ENCODE data around the gene ROBO2.

Gene ROBO2

GRCh38 chr3:77267589-77267988, 227.7 kb downstream of the ROBO2 start:
- no peak for DNase-seq

- DNase-seq = no peak
Measured at GRCh38 chr3:77271306-77271705, 231.4 kb downstream of the ROBO2 start.

DNA sequence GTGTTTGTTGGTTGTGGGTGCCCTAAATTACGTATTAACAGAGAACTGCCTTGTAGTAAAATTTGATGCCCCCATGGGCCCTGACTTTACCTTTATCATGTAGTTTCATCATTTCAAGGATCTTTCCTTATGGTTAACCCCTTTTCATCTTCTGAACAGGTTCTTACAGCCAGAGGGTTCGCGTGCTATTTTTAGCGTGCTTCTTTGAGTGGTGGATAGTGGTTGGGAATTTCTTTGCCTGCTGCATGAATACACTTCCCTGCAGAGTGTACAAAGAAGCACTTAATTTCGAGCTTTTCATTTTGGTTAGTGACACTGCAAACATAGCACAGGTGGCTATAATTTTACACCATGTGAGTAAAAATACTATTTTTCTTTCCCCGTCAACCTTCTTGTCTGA, 231.8 kb downstream of the ROBO2 start:
- DNase-seq = no peak

GRCh38 chr3:77279276-77279675, 239.4 kb downstream of the ROBO2 start:
- DNase-seq = no peak

- no peak for DNase-seq
Measured at GRCh38 chr3:77281721-77282120, 241.8 kb downstream of the ROBO2 start.

GRCh38 chr3:77283108-77283507, 243.2 kb downstream of the ROBO2 start:
- DNase-seq = no peak

GRCh38 chr3:77288348-77288747, 248.4 kb downstream of the ROBO2 start:
- DNase-seq = no peak

- no peak for DNase-seq
Measured at GRCh38 chr3:77296527-77296926, 256.6 kb downstream of the ROBO2 start.

GRCh38 chr3:77298417-77298816, 258.5 kb downstream of the ROBO2 start:
- DNase-seq = no peak

DNA sequence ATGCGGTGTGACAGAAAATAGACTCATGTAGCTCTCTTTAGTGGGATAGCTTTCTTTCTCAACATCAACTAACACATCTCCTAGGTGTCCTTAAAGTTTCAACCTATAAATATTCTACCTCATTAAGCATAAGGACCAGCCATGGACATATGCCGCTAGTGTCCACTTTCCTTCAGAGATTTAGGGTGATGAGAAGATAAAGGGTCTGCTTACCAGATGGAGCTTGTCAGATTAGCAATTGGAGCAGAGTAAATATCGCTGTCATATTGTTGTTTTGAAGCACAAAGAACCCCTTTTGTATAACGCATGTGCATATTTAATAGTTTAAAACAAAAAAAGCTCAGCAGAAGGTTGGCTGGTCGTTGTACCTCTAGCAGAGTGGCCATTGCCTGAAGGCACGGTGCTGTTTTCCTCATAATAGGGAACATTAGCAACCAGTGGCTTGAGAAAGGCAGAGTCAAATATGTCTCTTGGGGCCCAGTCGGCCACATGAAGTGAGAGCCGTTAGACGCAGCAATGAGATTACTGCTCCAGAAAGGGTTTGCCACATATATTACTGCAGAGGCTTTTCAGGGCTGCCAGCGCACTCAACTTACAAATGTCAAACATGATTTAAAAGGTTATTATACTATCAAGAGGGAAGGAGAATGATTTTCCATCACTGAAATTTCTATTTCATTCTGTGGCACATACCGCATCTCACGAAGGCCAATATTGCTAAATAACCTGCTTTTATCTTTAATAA, 264.2 kb downstream of the ROBO2 start:
- DNase-seq = no peak

GRCh38 chr3:77304700-77305021, 264.8 kb downstream of the ROBO2 start:
- no peak for DNase-seq

DNA sequence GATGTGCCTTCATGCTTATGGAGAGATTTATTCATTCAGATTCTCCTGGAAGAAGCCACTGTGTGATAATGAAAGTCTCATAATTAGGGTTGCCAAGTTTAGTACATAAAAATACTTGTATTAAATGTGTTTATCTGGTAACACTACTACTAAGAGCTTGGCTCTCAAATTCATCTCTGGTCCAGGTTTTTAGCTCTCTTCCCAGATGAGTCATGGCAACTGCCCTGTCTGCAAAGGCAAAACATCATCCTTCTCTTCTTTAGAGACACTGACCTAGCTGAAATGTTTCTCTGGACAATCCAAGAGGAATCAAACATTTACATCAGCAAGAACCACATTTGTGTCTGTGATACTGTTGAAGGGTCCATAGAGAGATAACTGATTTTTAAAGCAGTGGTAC, 269.6 kb downstream of the ROBO2 start:
- no peak for DNase-seq

- no peak for DNase-seq
Measured at GRCh38 chr3:77313843-77314242, 273.9 kb downstream of the ROBO2 start.

DNA sequence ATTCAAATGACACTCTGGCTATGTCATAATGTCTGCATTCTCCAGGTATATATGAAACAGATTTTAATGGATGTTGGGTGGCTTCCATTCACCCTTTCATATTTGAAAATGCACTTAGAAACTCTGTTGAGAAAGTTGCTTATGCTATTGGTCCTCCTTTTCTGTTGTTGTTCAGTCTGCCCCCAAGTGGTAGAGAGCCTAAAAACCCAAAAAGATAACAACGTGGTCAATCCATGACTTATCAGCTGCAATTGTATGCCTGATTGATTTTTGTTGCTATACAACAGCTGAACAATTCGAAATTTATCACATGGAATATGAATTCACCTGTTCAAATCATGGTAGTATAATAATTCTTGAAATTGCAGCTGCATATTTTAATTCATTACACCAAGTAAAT, 279.8 kb downstream of the ROBO2 start:
- no peak for DNase-seq

GRCh38 chr3:77320514-77320913, 280.6 kb downstream of the ROBO2 start:
- peak in 1 of 2 donors; percentile 3 for DNase-seq

DNA sequence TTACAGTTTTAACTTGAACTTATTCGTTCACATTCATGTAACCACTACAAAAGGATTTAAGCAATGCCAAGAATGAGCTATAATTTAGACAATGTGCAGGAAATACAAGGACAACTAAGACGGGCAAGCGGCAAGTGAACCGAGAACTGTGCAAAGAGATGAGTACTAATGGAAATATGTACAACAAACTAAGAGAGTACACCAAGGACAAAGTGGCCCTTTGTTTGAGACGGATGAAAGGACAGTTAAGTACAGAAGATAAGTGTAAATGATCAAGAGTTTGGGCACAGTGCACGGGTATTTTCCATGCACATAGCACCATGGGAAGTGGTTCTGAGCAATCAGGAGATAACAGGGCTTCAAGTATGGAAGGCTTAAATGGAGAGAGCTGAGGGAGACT, 281.7 kb downstream of the ROBO2 start:
- DNase-seq = no peak

GRCh38 chr3:77323626-77324025, 283.7 kb downstream of the ROBO2 start:
- no peak for DNase-seq

DNA sequence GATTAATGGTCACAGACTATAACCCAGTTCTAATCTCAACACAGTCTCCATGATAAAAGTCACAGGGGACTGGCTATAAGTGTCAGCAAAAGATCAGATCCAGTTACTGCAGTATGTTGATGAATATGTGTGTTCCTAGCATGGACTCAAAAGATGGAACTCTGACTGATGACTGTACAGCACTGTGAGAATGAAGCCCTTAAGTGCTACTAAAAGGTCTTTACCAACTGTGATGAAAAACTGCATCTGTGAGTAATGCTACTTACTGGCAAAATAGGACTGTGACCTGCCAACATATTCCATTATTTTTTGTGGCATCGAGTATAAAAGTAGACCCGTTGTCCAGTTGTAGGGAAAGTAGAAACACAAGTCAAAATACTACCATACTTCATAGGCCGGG, 284.2 kb downstream of the ROBO2 start:
- DNase-seq = no peak

DNA sequence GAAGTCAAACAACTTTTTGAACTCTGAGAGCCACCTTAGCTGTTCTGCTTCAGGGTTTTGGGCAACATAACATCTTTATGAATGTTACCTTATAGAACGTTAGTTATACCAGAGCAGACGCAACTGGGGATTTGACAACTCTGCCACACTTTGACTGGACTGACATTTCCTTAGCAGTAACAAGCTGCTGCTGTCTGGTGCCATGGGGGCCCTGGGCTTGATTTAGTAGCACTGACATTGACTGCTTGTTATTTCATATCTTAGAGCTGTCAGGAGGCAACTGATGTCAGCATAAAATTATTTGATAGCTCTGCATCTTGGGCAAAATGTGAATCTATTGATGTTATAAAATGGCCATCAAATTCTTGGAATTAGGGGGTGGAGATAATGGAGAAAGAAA, 285.4 kb downstream of the ROBO2 start:
- no peak for DNase-seq

GRCh38 chr3:77325702-77326101, 285.8 kb downstream of the ROBO2 start:
- DNase-seq = no peak

GRCh38 chr3:77326586-77326985, 286.7 kb downstream of the ROBO2 start:
- DNase-seq = no peak

DNA sequence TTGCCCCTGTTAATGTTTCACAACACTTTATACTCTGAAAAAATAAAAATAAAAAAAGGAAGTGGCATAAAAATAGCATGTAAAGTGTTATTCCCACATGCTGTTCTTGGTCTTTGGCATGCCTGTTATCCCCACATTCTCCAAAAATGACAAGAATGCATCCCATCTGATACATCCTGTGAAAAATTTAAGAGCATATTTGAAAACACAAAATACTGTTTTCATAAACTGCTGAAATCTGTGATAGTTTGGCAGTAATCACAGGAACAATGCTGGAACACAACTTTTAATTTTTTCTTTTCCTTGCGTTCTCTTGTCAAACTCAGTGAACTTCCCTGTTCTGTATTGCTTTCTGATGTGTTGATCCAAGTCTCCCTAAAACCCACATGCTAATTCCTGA, 288.8 kb downstream of the ROBO2 start:
- no peak for DNase-seq

- DNase-seq = no peak
Measured at GRCh38 chr3:77329116-77329515, 289.2 kb downstream of the ROBO2 start.

DNA sequence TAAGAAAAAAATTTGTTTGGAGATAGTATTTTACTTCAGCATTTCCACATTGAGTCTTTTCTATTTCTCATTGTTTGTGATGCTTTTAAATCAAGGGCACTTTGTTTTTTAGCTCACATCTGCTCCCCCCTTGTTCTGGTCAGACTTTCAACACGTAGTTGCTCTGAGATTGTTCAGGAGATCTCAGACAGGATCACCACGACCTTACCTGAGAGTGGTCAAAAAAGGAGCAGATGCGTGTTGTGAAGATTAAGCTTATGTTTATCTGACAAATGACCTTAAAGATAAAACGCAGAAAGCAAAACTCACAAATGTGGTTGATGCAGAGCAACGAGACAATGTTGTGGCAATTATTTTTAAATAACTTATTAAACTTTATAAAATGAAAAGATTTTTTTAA, 298.3 kb downstream of the ROBO2 start:
- no peak for DNase-seq

GRCh38 chr3:77342027-77342426, 302.1 kb downstream of the ROBO2 start:
- no peak for DNase-seq

DNA sequence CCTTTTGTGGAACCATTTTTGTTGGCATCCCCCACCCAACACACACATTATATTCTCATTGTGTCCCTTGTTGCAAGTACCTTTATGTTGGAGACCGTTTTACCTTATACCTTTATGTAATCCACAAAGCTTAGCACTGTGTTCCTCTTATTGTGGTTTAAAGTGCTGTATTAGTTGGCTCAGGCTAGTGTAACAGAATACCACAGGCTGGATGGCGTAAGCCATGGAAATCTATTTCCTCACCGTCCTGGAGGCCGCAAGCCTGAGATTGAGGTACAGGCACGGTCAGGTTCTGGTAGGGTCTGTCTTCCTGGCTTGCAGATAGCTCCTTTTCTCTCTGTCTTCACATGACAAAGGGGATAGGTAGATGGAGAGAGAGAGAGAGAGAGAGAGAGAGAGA, 302.8 kb downstream of the ROBO2 start:
- no peak for DNase-seq

Data from CD4-positive, alpha-beta T cell treated with Interleukin-4 for 1 hour (primary cell).